ENCODE data around the gene COX10.

COX10 gene

GRCh38 chr17:14038206-14038605 lies 31.1 kb upstream of the COX10 start:
- TF ChIP-seq REST (IDR thresholded peaks at IDR 0.05; ENCODE audit: insufficient read depth in 1 of 2, low read depth in 2 of 2, low read length in 2 of 2): no peak
- TF ChIP-seq SIN3A (IDR thresholded peaks at IDR 0.05; ENCODE audit: borderline replicate concordance, insufficient read depth, low read length): no peak
- TF ChIP-seq POLR2AphosphoS5 (IDR thresholded peaks at IDR 0.05; ENCODE audit: low read depth, low read length): no peak

GRCh38 chr17:14042411-14042810 lies 26.9 kb upstream of the COX10 start:
- no peak for TF ChIP-seq REST (IDR thresholded peaks at IDR 0.05; ENCODE audit: insufficient read depth in 1 of 2, low read depth in 2 of 2, low read length in 2 of 2)
- no peak for TF ChIP-seq FOXP2 (optimal IDR thresholded peaks at IDR 0.05; ENCODE audit: borderline replicate concordance, extremely low read depth, extremely low read length, insufficient read depth)
- no peak for TF ChIP-seq TAF1 (IDR thresholded peaks at IDR 0.05; ENCODE audit: borderline replicate concordance, insufficient read depth, low read length)
- no peak for TF ChIP-seq SIN3A (IDR thresholded peaks at IDR 0.05; ENCODE audit: borderline replicate concordance, insufficient read depth, low read length)
- no peak for TF ChIP-seq POLR2AphosphoS5 (IDR thresholded peaks at IDR 0.05; ENCODE audit: low read depth, low read length)

- no peak for TF ChIP-seq SIN3A (IDR thresholded peaks at IDR 0.05; ENCODE audit: borderline replicate concordance, insufficient read depth, low read length)
- TF ChIP-seq FOXP2 (optimal IDR thresholded peaks at IDR 0.05; ENCODE audit: borderline replicate concordance, extremely low read depth, extremely low read length, insufficient read depth): no peak
- no peak for TF ChIP-seq TAF1 (IDR thresholded peaks at IDR 0.05; ENCODE audit: borderline replicate concordance, insufficient read depth, low read length)
- TF ChIP-seq POLR2AphosphoS5 (IDR thresholded peaks at IDR 0.05; ENCODE audit: low read depth, low read length): no peak
- TF ChIP-seq REST (IDR thresholded peaks at IDR 0.05; ENCODE audit: insufficient read depth in 1 of 2, low read depth in 2 of 2, low read length in 2 of 2): no peak
Observed at GRCh38 chr17:14044702-14045101, 24.6 kb upstream of the COX10 start.

GRCh38 chr17:14046978-14047377 lies 22.3 kb upstream of the COX10 start:
- TF ChIP-seq TAF1 (IDR thresholded peaks at IDR 0.05; ENCODE audit: borderline replicate concordance, insufficient read depth, low read length) (no peak), POLR2AphosphoS5 (IDR thresholded peaks at IDR 0.05; ENCODE audit: low read depth, low read length) (no peak), FOXP2 (optimal IDR thresholded peaks at IDR 0.05; ENCODE audit: borderline replicate concordance, extremely low read depth, extremely low read length, insufficient read depth) (no peak), SIN3A (IDR thresholded peaks at IDR 0.05; ENCODE audit: borderline replicate concordance, insufficient read depth, low read length) (no peak), REST (IDR thresholded peaks at IDR 0.05; ENCODE audit: insufficient read depth in 1 of 2, low read depth in 2 of 2, low read length in 2 of 2) (no peak)

- TF ChIP-seq SIN3A (IDR thresholded peaks at IDR 0.05; ENCODE audit: borderline replicate concordance, insufficient read depth, low read length) (no peak), POLR2AphosphoS5 (IDR thresholded peaks at IDR 0.05; ENCODE audit: low read depth, low read length) (no peak), TAF1 (IDR thresholded peaks at IDR 0.05; ENCODE audit: borderline replicate concordance, insufficient read depth, low read length) (no peak), REST (IDR thresholded peaks at IDR 0.05; ENCODE audit: insufficient read depth in 1 of 2, low read depth in 2 of 2, low read length in 2 of 2) (no peak), FOXP2 (optimal IDR thresholded peaks at IDR 0.05; ENCODE audit: borderline replicate concordance, extremely low read depth, extremely low read length, insufficient read depth) (no peak)
Observed at GRCh38 chr17:14047591-14047990, 21.7 kb upstream of the COX10 start.
